GM13976 (cell line): ENCODE measurements around the gene BBC3.

Experiments used
- DNase-seq: peaks from one replicate; pipeline ENCODE4 v3.0.0; 2012; ENCODE audit warnings: low spot score
- CTCF ChIP-seq: IDR thresholded peaks from 2 replicates; pipeline ENCODE4 v1.5.1; 2012; ENCODE audit warnings: borderline replicate concordance, mild to moderate bottlenecking; ENCODE audit not compliant: insufficient read depth; ENCODE audit errors: extremely low read depth, missing control alignments, control extremely low read depth
- in situ Hi-C: fragments of 300-500 bp; cut with MboI; formaldehyde crosslinking; loops from one replicate; pipeline ENCODE4 v1.12.0; 2022; ENCODE audit warnings: low sequenced_read_pairs, mixed read lengths, inconsistent platforms; ENCODE audit not compliant: unreplicated experiment

The BBC3 gene

DNA sequence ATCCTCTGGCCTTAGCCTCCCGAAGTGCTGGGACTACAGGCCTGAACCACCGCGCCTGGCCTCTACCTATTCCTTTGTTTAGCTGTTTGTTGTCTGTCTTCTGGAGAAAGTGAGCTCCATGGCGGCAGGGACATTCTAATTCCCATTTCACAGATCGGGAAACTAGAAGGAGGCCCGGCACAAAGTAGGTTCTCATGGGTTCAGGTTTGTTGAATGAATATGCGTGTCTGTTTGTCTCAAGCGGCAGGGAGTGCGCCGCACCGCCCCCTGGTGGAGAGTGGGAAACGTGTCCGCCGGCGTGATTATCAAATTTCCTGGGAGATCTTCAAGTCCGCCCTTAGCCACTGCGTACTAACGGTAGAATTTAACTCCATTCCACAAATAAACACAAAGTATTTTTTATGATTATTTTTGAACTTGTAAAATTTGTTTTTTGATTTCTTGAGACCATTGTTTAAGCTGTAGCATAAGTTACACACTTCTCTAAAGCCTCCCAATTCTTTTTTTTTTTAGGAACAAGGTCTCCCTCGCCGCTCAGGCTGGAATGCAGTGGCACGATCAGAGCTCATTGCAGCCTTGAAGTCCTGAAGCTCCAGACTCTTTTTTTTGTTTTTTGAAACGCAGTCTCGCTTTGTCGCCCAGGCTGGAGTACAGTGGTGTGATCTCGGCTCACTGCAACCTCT is 16.4 kb upstream of the BBC3 start:
- TF ChIP-seq CTCF, result peak; percentile 80
- peak; percentile 79 for DNase-seq
- in situ Hi-C loops, result no loop called here

DNA sequence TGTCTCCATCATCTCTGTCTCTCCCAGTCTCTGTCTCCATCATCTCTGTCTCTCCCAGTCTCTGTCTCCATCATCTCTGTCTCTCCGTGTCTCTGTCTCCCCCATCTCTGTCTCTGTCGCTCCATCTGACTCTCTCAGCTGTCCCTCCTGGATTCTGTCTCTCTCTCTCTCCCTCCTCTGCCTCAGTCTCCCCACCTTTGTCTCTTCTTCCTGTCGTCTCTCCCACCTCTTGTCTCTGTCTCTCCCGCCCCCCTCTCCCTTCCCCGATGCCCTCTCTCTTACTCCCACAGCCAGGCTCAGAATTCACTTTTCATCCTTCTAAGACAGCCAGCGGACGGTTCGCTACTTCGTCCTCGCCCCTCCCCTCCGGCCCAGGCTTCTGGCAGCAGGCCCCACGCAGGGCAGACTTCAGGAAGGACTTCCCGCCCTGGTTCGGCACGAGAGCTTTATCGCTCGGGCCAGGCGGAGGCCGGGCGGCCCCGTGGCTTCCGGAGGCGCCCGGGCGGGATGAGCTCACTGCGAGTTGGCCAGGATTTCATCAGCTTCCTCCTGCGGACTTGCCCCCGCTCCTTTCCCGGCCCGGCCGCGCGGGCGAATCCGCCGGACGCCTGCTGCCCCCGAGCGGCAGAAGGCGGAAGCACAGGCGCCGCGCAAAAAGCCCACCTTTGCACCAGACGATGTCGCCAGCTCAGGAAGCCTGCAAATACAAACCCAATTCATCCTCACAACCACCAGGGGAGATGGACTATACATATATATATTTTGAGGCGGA is 13.0 kb upstream of the BBC3 start:
- TF ChIP-seq CTCF, result peak; percentile 98
- in situ Hi-C loops, result loop anchor here (5.0 kb wide), 1 partner anchor 92 kb away; no protein-coding TSS in a partner anchor
- DNase-seq, result peak; percentile 92

- TF ChIP-seq CTCF, result no peak
- DNase-seq, result no peak
- in situ Hi-C loops, result loop anchor here (5.0 kb wide), 1 partner anchor 91 kb away; no protein-coding TSS in a partner anchor
Measured at GRCh38 chr19:47243364-47243775, 12.4 kb upstream of the BBC3 start.

GRCh38 chr19:47241919-47242577 is 11.0 kb upstream of the BBC3 start:
- DNase-seq, result peak; percentile 12
- in situ Hi-C loops, result loop anchor here (5.0 kb wide), 1 partner anchor 90 kb away; no protein-coding TSS in a partner anchor
- TF ChIP-seq CTCF, result no peak

GRCh38 chr19:47240996-47241918 is 10.3 kb upstream of the BBC3 start:
- DNase-seq, result peak; percentile 85
- no peak for TF ChIP-seq CTCF
- in situ Hi-C loops, result loop anchor here (5.0 kb wide), 1 partner anchor 89 kb away; no protein-coding TSS in a partner anchor
